GM19324 (cell line): ENCODE data around the gene TSPAN9.

Experiments
- ATAC-seq: cut with Tn5 transposase; IDR thresholded peaks from one replicate; pipeline ENCODE4 v1.9.1; 2021; ENCODE audit warnings: mild to moderate bottlenecking, moderate library complexity; ENCODE audit not compliant: unreplicated experiment, low FRiP score

The TSPAN9 gene

DNA sequence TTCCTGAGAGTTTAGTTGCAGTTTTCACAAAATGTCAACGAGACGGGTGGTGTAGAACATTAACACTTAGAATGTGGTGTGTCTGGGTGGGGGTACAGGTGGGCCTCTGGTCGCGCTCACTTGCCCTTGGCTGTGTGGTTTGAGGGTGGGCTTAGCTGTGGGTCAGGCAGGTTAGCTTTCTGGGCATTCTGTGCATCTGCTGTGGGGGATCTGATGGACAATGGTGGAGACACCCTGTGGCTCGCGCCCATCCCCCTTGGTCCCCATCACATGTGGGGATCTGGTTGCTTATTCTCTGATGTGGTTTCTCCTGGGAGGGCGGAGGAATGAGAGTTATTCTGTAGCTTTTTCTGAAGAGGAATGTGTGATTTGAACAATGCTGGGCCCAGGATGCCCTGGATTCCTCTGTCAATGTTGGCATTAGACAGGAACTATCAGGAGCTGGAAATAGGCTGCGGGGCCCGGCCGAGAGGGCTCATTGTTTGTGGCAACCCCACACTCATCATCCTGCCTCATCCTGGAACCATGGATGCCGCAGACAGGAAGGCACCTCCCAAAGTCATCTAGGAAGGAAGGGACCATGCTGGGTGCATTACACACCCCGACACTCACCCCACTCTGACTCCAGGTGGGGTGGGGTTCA is 101.6 kb downstream of the TSPAN9 start:
- ATAC-seq = no peak

DNA sequence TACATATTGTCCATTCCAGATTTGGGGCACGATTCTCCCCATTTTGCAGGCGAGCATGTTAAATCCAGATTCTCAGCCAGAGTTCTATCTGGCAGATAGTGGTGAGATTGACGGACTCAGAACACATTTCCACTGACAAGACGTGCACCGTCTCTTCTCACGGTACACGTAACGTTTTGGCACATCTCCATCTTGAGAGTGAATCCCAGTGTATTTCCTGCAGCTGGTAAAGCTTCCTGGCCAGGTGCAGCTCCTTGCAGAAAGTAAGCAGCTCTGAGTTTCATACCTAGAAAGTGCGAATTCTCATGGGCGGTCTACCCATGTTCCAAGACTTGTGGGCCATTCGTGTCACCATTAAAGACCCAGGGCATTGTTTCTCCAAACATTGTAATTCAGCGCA is 102.6 kb downstream of the TSPAN9 start:
- no peak for ATAC-seq

GRCh38 chr12:3182426-3182825 is 105.2 kb downstream of the TSPAN9 start:
- no peak for ATAC-seq

DNA sequence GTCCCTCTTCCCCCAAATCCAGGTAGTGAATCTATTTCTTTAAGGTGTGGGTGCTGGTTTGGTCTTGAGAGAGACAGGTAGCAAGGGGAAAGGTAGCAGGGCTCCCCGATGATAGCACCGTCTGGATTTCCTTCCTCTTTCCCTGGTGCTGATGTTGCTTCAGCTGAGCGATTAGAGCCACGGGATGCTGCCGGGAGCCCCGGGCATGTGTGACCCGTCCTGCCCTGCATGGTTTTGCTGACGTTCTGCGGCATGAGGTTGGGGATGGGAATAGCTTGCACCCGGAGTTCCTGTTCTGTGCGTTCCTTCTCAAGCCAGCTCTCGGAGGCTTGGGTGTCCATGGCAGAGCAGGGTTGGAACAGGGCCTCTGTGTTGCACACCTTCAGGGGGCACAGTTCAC is 107.3 kb downstream of the TSPAN9 start:
- no peak for ATAC-seq

DNA sequence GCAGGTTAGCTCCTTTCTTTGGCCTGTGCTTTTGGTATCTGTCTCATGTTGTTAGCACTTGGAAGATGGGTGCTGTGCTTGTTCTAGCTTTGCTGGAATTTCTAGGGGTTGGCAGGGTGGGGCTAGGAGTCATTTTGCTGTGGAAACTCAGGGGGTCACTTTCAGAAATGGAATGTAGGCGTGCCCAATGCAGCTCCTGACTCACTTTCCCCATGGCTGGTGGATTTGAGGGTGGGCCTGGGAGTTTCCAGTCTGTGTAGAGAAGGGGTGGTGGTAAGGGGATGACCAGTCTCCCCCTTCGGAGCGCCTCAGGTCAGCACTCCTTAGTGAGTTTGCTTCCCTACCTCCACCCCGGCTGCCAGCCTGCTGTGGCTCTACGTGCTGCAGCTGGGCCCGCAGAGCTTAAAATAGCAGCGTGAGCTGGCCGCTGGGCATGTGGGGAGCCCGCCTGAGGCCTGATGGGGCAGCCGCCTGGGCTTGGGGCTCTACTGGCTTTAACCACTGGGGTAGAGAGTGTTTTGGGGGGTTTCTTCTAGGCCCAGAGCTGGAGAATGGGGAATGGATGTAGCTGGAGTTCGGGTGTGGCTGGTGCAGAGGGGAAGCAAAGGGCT is 108.2 kb downstream of the TSPAN9 start:
- ATAC-seq = no peak

DNA sequence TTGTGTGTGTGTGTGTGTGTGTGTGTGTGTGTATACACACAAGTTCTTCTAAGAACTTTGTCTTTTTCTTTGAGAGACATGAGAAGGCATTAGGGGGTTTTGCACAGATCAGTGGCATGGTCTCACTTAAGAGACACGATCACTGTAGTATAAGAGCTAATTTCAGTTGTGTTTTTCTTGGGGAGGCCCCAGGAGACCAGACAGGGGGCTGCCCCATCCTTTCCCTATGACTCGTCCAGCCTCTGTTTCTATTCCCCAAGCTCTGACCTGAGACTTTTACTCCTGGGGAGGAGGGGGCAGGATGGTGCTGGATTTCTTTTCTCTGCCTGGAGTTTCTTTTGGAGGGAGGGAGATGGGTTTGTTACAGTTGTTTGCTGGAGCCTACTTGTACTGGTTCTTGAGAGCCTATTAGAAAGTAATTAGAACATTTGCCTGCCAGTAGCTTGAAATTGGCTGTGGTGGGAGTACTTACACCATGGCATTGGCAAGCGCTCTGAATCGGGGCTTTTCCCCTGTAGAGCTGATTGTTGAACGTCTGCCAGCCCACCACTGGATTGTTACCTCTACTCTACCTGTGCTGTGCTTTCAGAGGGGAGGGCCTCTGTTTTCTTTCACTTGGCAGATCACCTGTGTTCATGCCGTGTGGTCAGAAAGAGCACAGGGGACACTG is 109.5 kb downstream of the TSPAN9 start:
- ATAC-seq = no peak

GRCh38 chr12:3187846-3188770 is 110.9 kb downstream of the TSPAN9 start:
- ATAC-seq = no peak

- ATAC-seq = no peak
These were observed 112.1 kb downstream of the TSPAN9 start for GRCh38 chr12:3189282-3189681.

DNA sequence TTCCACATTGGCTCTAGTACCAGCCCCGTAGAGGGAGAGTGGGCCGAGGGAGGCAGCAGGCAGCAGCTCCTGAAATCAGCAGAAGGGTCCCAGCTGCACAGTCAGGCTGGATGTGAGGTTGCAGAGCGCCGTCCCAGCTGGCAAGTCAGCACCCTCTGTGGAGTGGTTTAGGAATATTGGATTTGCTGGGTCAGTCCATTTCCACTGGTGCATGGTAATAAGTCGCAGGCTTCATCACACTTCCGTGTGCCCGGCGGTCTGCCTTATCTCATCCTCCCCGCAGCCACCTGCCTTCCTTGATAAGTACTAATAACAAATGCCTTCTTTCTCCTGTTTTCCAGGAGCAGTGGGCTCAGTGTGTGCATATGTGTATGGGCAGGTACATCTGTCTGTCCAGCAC is 112.9 kb downstream of the TSPAN9 start:
- ATAC-seq = no peak

- no peak for ATAC-seq
These were observed 114.3 kb downstream of the TSPAN9 start for GRCh38 chr12:3191450-3191849.

DNA sequence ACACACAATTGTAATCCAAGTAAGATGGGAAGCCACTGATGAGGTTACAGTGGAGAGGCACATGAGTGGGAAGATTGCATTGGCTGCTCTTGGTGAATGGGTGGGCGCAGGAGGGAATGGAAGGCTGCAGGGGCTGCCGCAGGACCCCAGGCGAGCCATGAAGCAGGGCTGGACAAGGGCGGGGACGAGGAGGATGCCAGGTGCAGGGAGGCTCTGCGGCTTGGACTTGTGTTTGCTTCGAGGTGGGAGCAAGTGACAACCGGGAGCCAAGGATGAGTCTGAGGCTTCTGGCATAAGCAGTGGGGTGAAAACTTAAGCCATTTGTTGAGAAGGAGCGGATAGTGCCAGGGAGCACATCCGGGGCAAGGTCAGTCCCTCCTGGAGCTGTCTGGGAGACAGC is 115.0 kb downstream of the TSPAN9 start:
- no peak for ATAC-seq

GRCh38 chr12:3193131-3193530 is 116.0 kb downstream of the TSPAN9 start:
- no peak for ATAC-seq

DNA sequence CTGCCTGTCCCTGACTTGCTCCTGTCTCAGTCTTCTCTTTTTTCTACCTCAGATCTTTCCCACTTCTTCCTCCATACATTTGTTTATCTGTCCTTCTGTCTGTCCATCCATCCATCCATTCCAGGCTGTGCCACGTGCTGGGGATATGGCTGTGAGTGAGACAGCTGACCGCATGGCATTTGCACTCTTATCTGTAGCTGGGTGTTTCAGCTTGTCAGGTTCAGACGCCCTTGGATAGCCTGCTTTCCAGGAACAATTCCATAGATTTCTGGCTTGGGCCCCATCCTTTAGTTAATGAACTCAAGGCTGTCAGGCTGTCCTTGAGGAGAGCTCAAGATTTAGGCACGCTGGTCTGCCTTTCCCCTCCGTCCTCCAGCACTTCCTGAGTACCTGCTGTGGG is 116.6 kb downstream of the TSPAN9 start:
- ATAC-seq = no peak

GRCh38 chr12:3195337-3195736 is 118.2 kb downstream of the TSPAN9 start:
- ATAC-seq = no peak

- no peak for ATAC-seq
These were observed 118.8 kb downstream of the TSPAN9 start for GRCh38 chr12:3195859-3196483.

GRCh38 chr12:3196488-3196887 is 119.3 kb downstream of the TSPAN9 start:
- ATAC-seq = no peak

DNA sequence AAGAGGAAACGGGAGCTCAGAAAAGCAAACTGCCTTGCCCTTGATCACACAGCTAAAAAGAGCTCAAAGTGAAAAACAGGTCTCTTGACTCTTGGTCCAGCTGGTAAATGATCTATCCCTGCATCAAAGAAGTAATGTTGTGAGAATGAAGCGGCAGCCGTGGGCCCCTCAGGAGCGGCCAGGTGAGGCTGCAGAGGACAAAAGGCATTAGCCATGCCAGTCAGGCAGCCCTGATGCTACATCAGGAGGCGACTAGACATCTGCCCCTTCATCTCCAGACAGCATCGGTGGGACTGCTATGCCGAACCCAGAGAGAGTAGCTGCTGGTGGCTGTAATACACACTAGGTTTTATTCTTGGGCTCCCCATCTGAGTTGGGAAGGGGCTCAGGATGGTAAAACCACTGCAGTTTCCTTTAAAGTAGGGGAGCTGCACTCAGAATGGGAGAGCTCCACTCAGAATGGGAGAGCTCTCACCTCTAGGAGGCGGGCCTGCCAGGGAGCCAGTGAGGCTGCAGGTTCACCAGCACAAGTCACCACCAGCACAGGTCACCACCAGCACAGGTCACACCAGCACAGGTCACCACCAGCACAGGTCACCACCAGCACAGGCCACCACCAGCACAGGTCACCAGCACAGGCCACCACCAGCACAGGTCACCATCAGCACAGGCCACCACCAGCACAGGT is 120.1 kb downstream of the TSPAN9 start:
- ATAC-seq = no peak

DNA sequence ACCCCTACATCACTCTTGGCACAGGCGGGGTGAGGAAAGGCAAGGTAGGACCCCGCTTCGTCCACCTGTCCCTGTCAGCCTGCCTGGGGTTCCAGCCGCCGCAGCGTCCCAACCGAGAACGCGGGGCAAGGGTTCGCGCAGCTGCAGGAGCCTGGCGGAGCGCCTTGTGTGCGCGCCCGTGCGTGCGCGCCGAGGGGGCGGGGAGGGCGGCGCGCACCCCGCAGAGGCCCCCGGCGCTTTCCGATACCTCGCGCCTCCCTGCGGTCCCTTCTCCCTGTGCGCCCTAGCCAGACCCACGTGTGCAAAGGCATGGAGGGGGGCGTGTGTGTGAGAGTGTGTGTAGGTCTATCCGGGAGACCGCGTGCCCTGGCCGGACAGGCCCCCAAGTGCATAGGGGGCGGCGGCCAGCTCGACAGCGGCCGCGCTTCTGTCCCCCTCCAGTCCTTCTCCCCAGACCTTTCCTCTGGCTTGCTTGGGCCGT is 122.4 kb downstream of the TSPAN9 start:
- ATAC-seq = no peak

GRCh38 chr12:3200032-3200617 is 122.9 kb downstream of the TSPAN9 start:
- no peak for ATAC-seq
